Neural cell (in vitro differentiated cells): ENCODE results near the gene SEPTIN1. TPM values are rescaled to one million over a fixed set of nuclear protein-coding genes. Genes with fewer than 3 reads are reported as not detected.

Experiments used
- H2AFZ ChIP-seq: fragments of 200-600, 300-800 bp; sonication (generic), shearing (Covaris generic); 2 replicates; pipeline ENCODE4 v1.6.0; 2014; ENCODE audit warnings: low read depth, mild to moderate bottlenecking, antibody characterized with exemption, low read length, moderate library complexity
- H3F3A ChIP-seq: fragments of 200-600 bp; shearing (Covaris generic); 2 replicates; pipeline ENCODE4 v1.6.1; 2016; ENCODE audit warnings: mild to moderate bottlenecking, moderate library complexity, mixed read lengths, antibody characterized with exemption, low read length; ENCODE audit not compliant: insufficient read depth, poor library complexity, severe bottlenecking
- H3K27ac ChIP-seq: fragments of 200-600, 300-800 bp; sonication (generic), shearing (Covaris generic); 2 replicates; pipeline ENCODE4 v1.5.1; 2014; ENCODE audit warnings: mild to moderate bottlenecking, low read length, moderate library complexity
- H3K27me3 ChIP-seq: fragments of 300-800, 200-600 bp; sonication (generic), shearing (Covaris generic); 2 replicates; pipeline ENCODE4 v1.6.0; 2014; ENCODE audit warnings: mild to moderate bottlenecking, low read depth, low read length, moderate library complexity; ENCODE audit not compliant: insufficient read depth
- H3K36me3 ChIP-seq: fragments of 300-800, 200-600 bp; sonication (generic), shearing (Covaris generic); 2 replicates; pipeline ENCODE4 v1.5.1; 2014; ENCODE audit warnings: mild to moderate bottlenecking, antibody characterized with exemption, low read length, moderate library complexity; ENCODE audit not compliant: insufficient read depth
- H3K4me2 ChIP-seq: fragments of 300-800, 200-600 bp; sonication (generic), shearing (Covaris generic); 2 replicates; pipeline ENCODE4 v1.6.0; 2014; ENCODE audit warnings: mild to moderate bottlenecking, low read length
- H3K4me3 ChIP-seq: fragments of 300-800, 200-600 bp; sonication (generic), shearing (Covaris generic); 2 replicates; pipeline ENCODE4 v1.5.1; 2014; ENCODE audit warnings: mild to moderate bottlenecking, low read length, moderate library complexity
- H3K79me2 ChIP-seq: fragments of 200-600 bp; shearing (Covaris generic); replicated peaks from 2 replicates; pipeline ENCODE4 v1.6.0; 2014; ENCODE audit warnings: mild to moderate bottlenecking, low read length, moderate library complexity; ENCODE audit not compliant: insufficient read depth
- H3K9ac ChIP-seq: fragments of 300-800, 200-600 bp; sonication (generic), shearing (Covaris generic); 2 replicates; pipeline ENCODE4 v1.6.1; 2016; ENCODE audit warnings: mild to moderate bottlenecking, low read length, mixed read lengths
- H3K9me2 ChIP-seq: fragments of 200-600 bp; shearing (Covaris generic); 2 replicates; pipeline ENCODE4 v1.6.1; 2016; ENCODE audit warnings: mild to moderate bottlenecking, low read length, mixed read lengths; ENCODE audit not compliant: insufficient read depth
- H3K9me3 ChIP-seq: fragments of 200-600, 300-800 bp; sonication (generic), shearing (Covaris generic); 2 replicates; pipeline ENCODE4 v1.6.1; 2016; ENCODE audit warnings: mild to moderate bottlenecking, mixed run types, low read length, moderate library complexity, mixed read lengths
- H4K20me1 ChIP-seq: fragments of 200-600 bp; shearing (Covaris generic); 2 replicates; pipeline ENCODE4 v1.6.1; 2016; ENCODE audit warnings: mild to moderate bottlenecking, mixed run types; ENCODE audit not compliant: insufficient read depth
- EP300 ChIP-seq: fragments of 450-650 bp; conservative IDR thresholded peaks from 2 replicates; pipeline ENCODE4 v1.6.1; 2014; ENCODE audit warnings: antibody characterized with exemption, mild to moderate bottlenecking, moderate library complexity; ENCODE audit not compliant: poor library complexity, severe bottlenecking
- EZH2 ChIP-seq: fragments of 200-600, 300-800 bp; shearing (Covaris generic), sonication (generic); IDR thresholded peaks from 2 replicates; pipeline ENCODE4 v1.6.1; 2014; ENCODE audit warnings: antibody characterized with exemption, low read length, borderline replicate concordance, mild to moderate bottlenecking; ENCODE audit not compliant: insufficient read depth, poor library complexity, severe bottlenecking
- MXI1 ChIP-seq: fragments of 450-650 bp; conservative IDR thresholded peaks from 2 replicates; pipeline ENCODE4 v1.6.1; 2014; ENCODE audit warnings: antibody characterized with exemption, mild to moderate bottlenecking; ENCODE audit not compliant: poor library complexity, severe bottlenecking
- POLR2AphosphoS5 ChIP-seq: IDR thresholded peaks from 2 replicates; pipeline ENCODE4 v1.6.1; 2012
- RAD21 ChIP-seq: fragments of 450-650 bp; conservative IDR thresholded peaks from 2 replicates; pipeline ENCODE4 v1.6.1; 2014; ENCODE audit warnings: antibody characterized with exemption, mild to moderate bottlenecking, moderate library complexity
- SMC3 ChIP-seq: fragments of 450-650 bp; conservative IDR thresholded peaks from 2 replicates; pipeline ENCODE4 v1.6.1; 2014; ENCODE audit warnings: antibody characterized with exemption, mild to moderate bottlenecking, moderate library complexity; ENCODE audit not compliant: poor library complexity
- TAF1 ChIP-seq: IDR thresholded peaks from 2 replicates; pipeline ENCODE4 v1.6.1; 2012; ENCODE audit warnings: low read depth
- polyA plus RNA-seq: library from polyadenylated mRNA; depleted of rRNA; stranded (reverse); fragments of >200 nt; gene quantifications from 2 replicates; pipeline ENCODE4 v1.2.3, GENCODE V29; 2014
- TF ChIP-seq, protein P1 (sequence below): fragments of 450-650 bp; IDR thresholded peaks from 2 replicates; pipeline ENCODE4 v1.5.1; 2014; ENCODE audit warnings: antibody characterized with exemption, mild to moderate bottlenecking, moderate library complexity; ENCODE audit not compliant: poor library complexity, severe bottlenecking
- TF ChIP-seq, protein P2 (sequence below): IDR thresholded peaks from 2 replicates; pipeline ENCODE4 v1.6.1; 2012; ENCODE audit warnings: borderline replicate concordance

Gene SEPTIN1
- polyA plus RNA-seq, 1 donor from 2014 or later: 0.38 TPM

DNA sequence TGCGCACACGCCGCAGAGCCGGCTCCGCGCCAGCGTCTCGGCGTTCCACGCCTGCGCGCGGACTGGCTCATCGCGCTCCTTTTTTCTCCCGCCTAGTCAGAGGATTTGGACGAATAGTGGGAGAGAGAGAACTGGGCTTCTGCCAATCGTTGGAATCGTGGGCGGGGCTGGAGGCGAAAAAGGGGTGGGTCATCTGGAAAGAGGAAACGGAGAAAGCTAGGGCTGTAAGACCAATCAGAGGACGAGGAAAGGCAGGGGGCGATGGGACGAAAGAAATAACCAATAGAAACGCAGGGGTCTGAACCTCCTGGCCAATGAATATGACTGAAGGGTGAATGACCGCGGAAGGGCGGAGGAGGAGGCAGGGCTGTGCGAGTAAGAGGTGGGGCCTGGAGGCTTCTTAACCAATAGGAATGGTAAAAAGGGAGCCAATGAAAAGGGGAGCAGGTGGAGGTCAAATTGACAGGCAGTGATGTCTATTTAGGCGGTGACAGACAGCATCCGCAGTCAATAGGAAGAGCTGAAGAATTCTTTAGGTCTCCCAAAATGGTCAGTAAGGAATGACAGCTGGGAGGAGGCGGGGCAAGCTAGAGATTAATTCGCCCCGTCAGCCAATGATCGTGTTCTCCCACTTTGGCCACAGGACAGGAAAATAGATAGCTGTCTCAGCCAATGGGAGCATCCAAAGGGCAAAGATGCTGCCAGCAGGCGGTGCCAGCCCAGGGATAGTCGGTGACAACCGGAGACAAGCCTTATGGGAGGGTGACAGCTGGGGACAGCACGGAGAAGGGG is 11.7 kb downstream of the SEPTIN1 start, which contains the start of gene TBC1D10B:
TSS of gene TBC1D10B (minus strand) at position 39 of the 792 bp plus-strand sequence. CDS start 311 bp downstream, outside the sequence.
- Histone ChIP-seq H3K4me2 (peak within 1 kb of the TSS; percentile 98), H3K27me3 (no peaks in the 10 kb centered on the region), H3K9me3 (no peaks in the 10 kb centered on the region), H3K4me3 (peak within 1 kb of the TSS; percentile 97), H3K36me3 (no peaks in the 10 kb centered on the region), H3K9me2 (no peaks in the 10 kb centered on the region), H4K20me1 (peaks cover 24% of the 10 kb centered on the region), H3K27ac (peak within 1 kb of the TSS; percentile 98), H2AFZ (peak within 1 kb of the TSS; percentile 56), H3K79me2 (peaks cover 42% of the 10 kb centered on the region), H3F3A (no peaks in the 10 kb centered on the region), H3K9ac (peak within 1 kb of the TSS; percentile 85)
- TF ChIP-seq, protein P1, sequence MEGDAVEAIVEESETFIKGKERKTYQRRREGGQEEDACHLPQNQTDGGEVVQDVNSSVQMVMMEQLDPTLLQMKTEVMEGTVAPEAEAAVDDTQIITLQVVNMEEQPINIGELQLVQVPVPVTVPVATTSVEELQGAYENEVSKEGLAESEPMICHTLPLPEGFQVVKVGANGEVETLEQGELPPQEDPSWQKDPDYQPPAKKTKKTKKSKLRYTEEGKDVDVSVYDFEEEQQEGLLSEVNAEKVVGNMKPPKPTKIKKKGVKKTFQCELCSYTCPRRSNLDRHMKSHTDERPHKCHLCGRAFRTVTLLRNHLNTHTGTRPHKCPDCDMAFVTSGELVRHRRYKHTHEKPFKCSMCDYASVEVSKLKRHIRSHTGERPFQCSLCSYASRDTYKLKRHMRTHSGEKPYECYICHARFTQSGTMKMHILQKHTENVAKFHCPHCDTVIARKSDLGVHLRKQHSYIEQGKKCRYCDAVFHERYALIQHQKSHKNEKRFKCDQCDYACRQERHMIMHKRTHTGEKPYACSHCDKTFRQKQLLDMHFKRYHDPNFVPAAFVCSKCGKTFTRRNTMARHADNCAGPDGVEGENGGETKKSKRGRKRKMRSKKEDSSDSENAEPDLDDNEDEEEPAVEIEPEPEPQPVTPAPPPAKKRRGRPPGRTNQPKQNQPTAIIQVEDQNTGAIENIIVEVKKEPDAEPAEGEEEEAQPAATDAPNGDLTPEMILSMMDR: peak; percentile 75
- TF ChIP-seq EP300: peak; percentile 94
- no peak for TF ChIP-seq EZH2
- TF ChIP-seq POLR2AphosphoS5: peak; percentile 79

DNA sequence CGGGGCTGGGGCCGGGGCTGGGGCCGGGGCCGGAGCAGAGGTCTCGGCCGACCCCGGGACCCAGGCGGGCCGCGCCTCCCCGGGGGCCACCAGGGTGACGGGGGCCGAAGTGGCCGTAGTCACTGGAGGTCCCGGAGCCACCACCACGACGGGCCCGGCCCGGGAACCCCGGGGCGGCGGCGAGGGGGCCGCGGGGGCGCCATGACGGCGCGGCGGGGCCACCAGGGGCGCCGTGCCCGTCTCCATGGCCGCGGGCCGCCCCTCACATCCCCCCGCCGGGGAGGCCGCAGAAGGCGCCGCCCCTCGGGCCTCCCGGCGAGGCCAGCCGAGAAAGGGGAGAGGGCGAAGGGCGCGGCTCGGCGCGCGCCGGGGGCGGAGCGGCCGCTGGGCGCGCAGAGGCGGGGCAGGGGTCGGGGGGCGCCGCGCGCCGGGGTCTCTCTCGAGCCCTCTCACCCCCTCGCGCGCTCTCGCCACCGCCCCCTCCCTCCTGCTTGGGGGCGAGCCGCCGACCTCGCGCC is 12.4 kb downstream of the SEPTIN1 start:
- Histone ChIP-seq H3K9me2 (no peaks in the 10 kb centered on the region), H2AFZ (no peak overlapping the region), H3F3A (no peaks in the 10 kb centered on the region), H3K4me2 (peak overlapping the region; percentile 98), H3K27me3 (no peaks in the 10 kb centered on the region), H3K36me3 (no peaks in the 10 kb centered on the region), H3K27ac (peak overlapping the region; percentile 59), H3K9ac (peak overlapping the region; percentile 85), H3K9me3 (no peaks in the 10 kb centered on the region), H3K79me2 (peaks cover 46% of the 10 kb centered on the region), H4K20me1 (peaks cover 24% of the 10 kb centered on the region), H3K4me3 (peak overlapping the region; percentile 97)
- TF ChIP-seq EP300 (peak; percentile 23), RAD21 (no peak), POLR2AphosphoS5 (peak; percentile 82), EZH2 (no peak), SMC3 (no peak), TAF1 (no peak), MXI1 (peak; percentile 43)
- TF ChIP-seq, protein P2, sequence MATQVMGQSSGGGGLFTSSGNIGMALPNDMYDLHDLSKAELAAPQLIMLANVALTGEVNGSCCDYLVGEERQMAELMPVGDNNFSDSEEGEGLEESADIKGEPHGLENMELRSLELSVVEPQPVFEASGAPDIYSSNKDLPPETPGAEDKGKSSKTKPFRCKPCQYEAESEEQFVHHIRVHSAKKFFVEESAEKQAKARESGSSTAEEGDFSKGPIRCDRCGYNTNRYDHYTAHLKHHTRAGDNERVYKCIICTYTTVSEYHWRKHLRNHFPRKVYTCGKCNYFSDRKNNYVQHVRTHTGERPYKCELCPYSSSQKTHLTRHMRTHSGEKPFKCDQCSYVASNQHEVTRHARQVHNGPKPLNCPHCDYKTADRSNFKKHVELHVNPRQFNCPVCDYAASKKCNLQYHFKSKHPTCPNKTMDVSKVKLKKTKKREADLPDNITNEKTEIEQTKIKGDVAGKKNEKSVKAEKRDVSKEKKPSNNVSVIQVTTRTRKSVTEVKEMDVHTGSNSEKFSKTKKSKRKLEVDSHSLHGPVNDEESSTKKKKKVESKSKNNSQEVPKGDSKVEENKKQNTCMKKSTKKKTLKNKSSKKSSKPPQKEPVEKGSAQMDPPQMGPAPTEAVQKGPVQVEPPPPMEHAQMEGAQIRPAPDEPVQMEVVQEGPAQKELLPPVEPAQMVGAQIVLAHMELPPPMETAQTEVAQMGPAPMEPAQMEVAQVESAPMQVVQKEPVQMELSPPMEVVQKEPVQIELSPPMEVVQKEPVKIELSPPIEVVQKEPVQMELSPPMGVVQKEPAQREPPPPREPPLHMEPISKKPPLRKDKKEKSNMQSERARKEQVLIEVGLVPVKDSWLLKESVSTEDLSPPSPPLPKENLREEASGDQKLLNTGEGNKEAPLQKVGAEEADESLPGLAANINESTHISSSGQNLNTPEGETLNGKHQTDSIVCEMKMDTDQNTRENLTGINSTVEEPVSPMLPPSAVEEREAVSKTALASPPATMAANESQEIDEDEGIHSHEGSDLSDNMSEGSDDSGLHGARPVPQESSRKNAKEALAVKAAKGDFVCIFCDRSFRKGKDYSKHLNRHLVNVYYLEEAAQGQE: no peak
- TF ChIP-seq, protein P1: peak; percentile 46
